Hepatic stellate cell (primary cell): ENCODE measurements around the gene KMT2D.
A peak's percentile ranks its signal among the peaks of the same experiment; 100 is the strongest.

Experiments used
- DNase-seq: peaks from one replicate; pipeline ENCODE4 v3.0.0; 2011; ENCODE audit warnings: low spot score

The KMT2D gene

GRCh38 chr12:49018261-49019119 is 42.1 kb downstream of the KMT2D start, which contains the start of gene PRKAG1:
PRKAG1 (minus strand) TSS chr12:49018776; CDS start chr12:49018740, 36 bp downstream.
- peak; percentile 99 for DNase-seq

- DNase-seq = peak; percentile 65
Observed at GRCh38 chr12:49017891-49018260, 42.7 kb downstream of the KMT2D start.

- no peak for DNase-seq
Observed at GRCh38 chr12:49015196-49015595, 45.4 kb downstream of the KMT2D start.

GRCh38 chr12:49014547-49014946 is 46.0 kb downstream of the KMT2D start:
- no peak for DNase-seq

- DNase-seq = no peak
Observed at GRCh38 chr12:49013428-49013827, 47.2 kb downstream of the KMT2D start.

GRCh38 chr12:49012739-49013138 is 47.9 kb downstream of the KMT2D start:
- no peak for DNase-seq
